Keratinocyte (primary cell): ENCODE results near the gene UBASH3B.

Experiments
- EZH2 ChIP-seq: IDR thresholded peaks from one replicate; pipeline ENCODE4 v1.6.1; 2012; ENCODE audit warnings: inconsistent platforms, mild to moderate bottlenecking, low read length, moderate library complexity
- TF ChIP-seq, protein P1 (sequence below), 3 experiments: IDR thresholded peaks in 1 of 3; conservative IDR thresholded peaks in 1 of 3; optimal IDR thresholded peaks in 1 of 3; 2 replicates in 2 of 3; 3 replicates in 1 of 3; pipeline versions ENCODE3 to v1.5.1; 2011; ENCODE audit warnings: low read length in 3 of 3, mild to moderate bottlenecking in 3 of 3, moderate library complexity in 2 of 3, control low read depth in 1 of 3, inconsistent platforms in 1 of 3; ENCODE audit not compliant: insufficient read depth in 2 of 3; ENCODE audit errors: extremely low read depth in 1 of 3

DNA sequence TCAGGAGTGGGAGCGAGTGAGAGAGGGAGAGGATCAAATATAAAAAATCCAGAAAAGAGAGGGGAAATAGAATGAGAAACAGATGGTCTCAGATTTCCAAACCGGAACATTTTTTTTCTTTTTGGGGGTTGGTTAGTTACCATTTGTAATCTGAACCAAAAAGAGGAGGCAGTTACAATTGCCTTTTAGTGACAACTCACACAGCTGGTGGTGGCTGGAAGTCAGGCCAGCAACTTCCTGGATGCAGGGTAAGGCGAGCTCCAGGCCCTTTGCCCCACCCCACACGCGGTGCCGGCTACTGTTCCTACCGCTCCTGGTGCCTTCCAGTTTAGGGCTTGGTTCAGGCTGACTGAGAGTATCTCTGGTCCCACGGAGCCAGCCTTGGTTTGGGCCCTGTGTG, 21.0 kb upstream of the UBASH3B start:
- TF ChIP-seq, protein P1, sequence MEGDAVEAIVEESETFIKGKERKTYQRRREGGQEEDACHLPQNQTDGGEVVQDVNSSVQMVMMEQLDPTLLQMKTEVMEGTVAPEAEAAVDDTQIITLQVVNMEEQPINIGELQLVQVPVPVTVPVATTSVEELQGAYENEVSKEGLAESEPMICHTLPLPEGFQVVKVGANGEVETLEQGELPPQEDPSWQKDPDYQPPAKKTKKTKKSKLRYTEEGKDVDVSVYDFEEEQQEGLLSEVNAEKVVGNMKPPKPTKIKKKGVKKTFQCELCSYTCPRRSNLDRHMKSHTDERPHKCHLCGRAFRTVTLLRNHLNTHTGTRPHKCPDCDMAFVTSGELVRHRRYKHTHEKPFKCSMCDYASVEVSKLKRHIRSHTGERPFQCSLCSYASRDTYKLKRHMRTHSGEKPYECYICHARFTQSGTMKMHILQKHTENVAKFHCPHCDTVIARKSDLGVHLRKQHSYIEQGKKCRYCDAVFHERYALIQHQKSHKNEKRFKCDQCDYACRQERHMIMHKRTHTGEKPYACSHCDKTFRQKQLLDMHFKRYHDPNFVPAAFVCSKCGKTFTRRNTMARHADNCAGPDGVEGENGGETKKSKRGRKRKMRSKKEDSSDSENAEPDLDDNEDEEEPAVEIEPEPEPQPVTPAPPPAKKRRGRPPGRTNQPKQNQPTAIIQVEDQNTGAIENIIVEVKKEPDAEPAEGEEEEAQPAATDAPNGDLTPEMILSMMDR (optimal IDR thresholded peaks at IDR 0.05 in 1 of 3, IDR thresholded peaks at IDR 0.05 in 1 of 3, conservative IDR thresholded peaks at IDR 0.05 in 1 of 3; ENCODE audit: extremely low read depth in 1 of 3, insufficient read depth in 2 of 3, low read length in 3 of 3), result no peak
- TF ChIP-seq EZH2, result no peak
